GM12891 (cell line): ENCODE data around the gene TCERG1L.
"Not testable (repeated sequence)": the region's sequence is repeated elsewhere in the genome, so short reads cannot be mapped to it uniquely, and the experiment has no call there.

Experiments
- POLR2A ChIP-seq: IDR thresholded peaks from 2 replicates; pipeline ENCODE4 v1.6.1; 2011; ENCODE audit warnings: low read depth, low read length, control low read depth
- TAF1 ChIP-seq: IDR thresholded peaks from 2 replicates; pipeline ENCODE4 v1.6.1; 2011; ENCODE audit warnings: low read depth, low read length, control low read depth

DNA sequence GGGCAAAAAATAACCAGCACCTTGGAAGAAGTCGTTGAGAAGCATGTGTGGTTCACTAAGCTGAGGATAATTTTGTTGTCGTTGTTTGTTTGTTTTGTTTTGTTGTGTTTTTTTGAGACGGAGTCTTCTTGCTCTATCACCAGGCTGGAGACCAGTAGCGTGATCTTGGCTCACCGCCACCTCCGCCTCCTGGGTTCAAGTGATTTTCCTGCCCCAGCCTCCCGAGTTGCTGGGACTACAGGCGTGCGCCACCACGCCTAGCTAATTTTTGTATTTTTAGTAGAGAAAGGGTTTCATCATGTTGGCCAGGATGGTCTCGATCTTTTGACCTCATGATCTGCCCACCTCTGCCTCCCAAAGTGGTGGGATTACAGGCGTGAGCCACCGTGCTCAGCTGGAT lies 76.9 kb downstream of the TCERG1L start:
- not testable (repeated sequence) for TF ChIP-seq POLR2A, TAF1
